HG02970 (cell line): Measurements from ENCODE around the gene DNAH14.
"Not testable (repeated sequence)": the region's sequence is repeated elsewhere in the genome, so short reads cannot be mapped to it uniquely, and the experiment has no call there.

Source experiments
- ATAC-seq: cut with Tn5 transposase; IDR thresholded peaks from one replicate; pipeline ENCODE4 v1.9.1; 2021; ENCODE audit warnings: mild to moderate bottlenecking, moderate library complexity, moderate number of reproducible peaks; ENCODE audit not compliant: unreplicated experiment, low FRiP score

Gene DNAH14

GRCh38 chr1:224920930-224921329 is 8.5 kb upstream of the DNAH14 start:
- ATAC-seq, result no peak

- no peak for ATAC-seq
Measured at GRCh38 chr1:224921354-224921753, 8.1 kb upstream of the DNAH14 start.

- ATAC-seq, result no peak
Measured at GRCh38 chr1:224922404-224923164, 6.9 kb upstream of the DNAH14 start.

GRCh38 chr1:224923726-224924125 is 5.7 kb upstream of the DNAH14 start:
- ATAC-seq, result no peak

- ATAC-seq, result not testable (repeated sequence)
Measured at GRCh38 chr1:224927631-224928030, 1.8 kb upstream of the DNAH14 start.

GRCh38 chr1:224928906-224929305 is 569 bp upstream of the DNAH14 start:
- no peak for ATAC-seq

- ATAC-seq, result no peak
Measured at GRCh38 chr1:224931605-224932004, 2.1 kb downstream of the DNAH14 start.

- no peak for ATAC-seq
Measured at GRCh38 chr1:224932607-224933249, 3.3 kb downstream of the DNAH14 start.

GRCh38 chr1:224933584-224933983 is 4.1 kb downstream of the DNAH14 start:
- ATAC-seq, result no peak

GRCh38 chr1:224938652-224939051 is 9.2 kb downstream of the DNAH14 start:
- no peak for ATAC-seq

- ATAC-seq, result no peak
Measured at GRCh38 chr1:224939844-224940425, 10.5 kb downstream of the DNAH14 start.

- ATAC-seq, result not testable (repeated sequence)
Measured at GRCh38 chr1:224940735-224941134, 11.3 kb downstream of the DNAH14 start.

GRCh38 chr1:224945651-224946348 is 16.3 kb downstream of the DNAH14 start:
- not testable (repeated sequence) for ATAC-seq

- ATAC-seq, result not testable (repeated sequence)
Measured at GRCh38 chr1:224946349-224946691, 16.8 kb downstream of the DNAH14 start.

- ATAC-seq, result no peak
Measured at GRCh38 chr1:224957696-224958095, 28.2 kb downstream of the DNAH14 start.

GRCh38 chr1:224958490-224958889 is 29.0 kb downstream of the DNAH14 start:
- no peak for ATAC-seq

- ATAC-seq, result no peak
Measured at GRCh38 chr1:224959115-224959514, 29.6 kb downstream of the DNAH14 start.

GRCh38 chr1:224959656-224960055 is 30.2 kb downstream of the DNAH14 start:
- ATAC-seq, result no peak

- ATAC-seq, result no peak
Measured at GRCh38 chr1:224980181-224980580, 50.7 kb downstream of the DNAH14 start.

- not testable (repeated sequence) for ATAC-seq
Measured at GRCh38 chr1:224981922-224982354, 52.5 kb downstream of the DNAH14 start.

GRCh38 chr1:224988042-224988441 is 58.6 kb downstream of the DNAH14 start:
- ATAC-seq, result no peak
